Limb (tissue), 2 donors: ENCODE results near the gene ARSH.
"Not testable (repeated sequence)": the region's sequence is repeated elsewhere in the genome, so short reads cannot be mapped to it uniquely, and the experiment has no call there.

Experiments
- DNase-seq, 2 donors: peaks; one replicate each; pipeline ENCODE4 v3.0.0-alpha.2; 2016; ENCODE audit errors: extremely low spot score in 2 of 2

The ARSH gene

GRCh38 chrX:3006495-3006894, at the start of gene ARSH:
Gene ARSH, plus strand, starts transcription at chrX:3006546. Its CDS starts 67 bp downstream, at chrX:3006613.
- no peak for DNase-seq

GRCh38 chrX:2958199-2958598, 48.1 kb upstream of the ARSH start:
- no peak for DNase-seq

GRCh38 chrX:2960861-2961515, 45.4 kb upstream of the ARSH start:
- no peak for DNase-seq

GRCh38 chrX:2962381-2962780, 44.0 kb upstream of the ARSH start:
- no peak for DNase-seq

GRCh38 chrX:2963449-2963848, 42.9 kb upstream of the ARSH start:
- not testable (repeated sequence) for DNase-seq

GRCh38 chrX:2963992-2964794, 42.2 kb upstream of the ARSH start:
- DNase-seq = not testable (repeated sequence)

GRCh38 chrX:2965965-2966364, 40.4 kb upstream of the ARSH start:
- no peak for DNase-seq

- no peak for DNase-seq
These were observed 39.3 kb upstream of the ARSH start for GRCh38 chrX:2967012-2967411.

- DNase-seq = no peak
These were observed 38.8 kb upstream of the ARSH start for GRCh38 chrX:2967584-2967983.

GRCh38 chrX:2967998-2968909, 38.1 kb upstream of the ARSH start:
- DNase-seq = peak; percentile 24 to 56

- DNase-seq = no peak
These were observed 37.3 kb upstream of the ARSH start for GRCh38 chrX:2969021-2969420.

GRCh38 chrX:2972391-2972790, 34.0 kb upstream of the ARSH start:
- DNase-seq = no peak

- no peak for DNase-seq
These were observed 31.4 kb upstream of the ARSH start for GRCh38 chrX:2974961-2975360.

GRCh38 chrX:2978639-2979038, 27.7 kb upstream of the ARSH start:
- not testable (repeated sequence) for DNase-seq

- no peak for DNase-seq
These were observed 22.0 kb upstream of the ARSH start for GRCh38 chrX:2984342-2984741.

- DNase-seq = no peak
These were observed 16.8 kb upstream of the ARSH start for GRCh38 chrX:2989565-2989964.

GRCh38 chrX:3010532-3010931, 4.2 kb downstream of the ARSH start:
- no peak for DNase-seq

- DNase-seq = no peak
These were observed 11.1 kb downstream of the ARSH start for GRCh38 chrX:3017492-3017891.

- no peak for DNase-seq
These were observed 17.8 kb downstream of the ARSH start for GRCh38 chrX:3024176-3024575.

GRCh38 chrX:3026074-3026815, 19.9 kb downstream of the ARSH start:
- no peak for DNase-seq

- DNase-seq = no peak
These were observed 22.8 kb downstream of the ARSH start for GRCh38 chrX:3029129-3029528.
